ENCODE measurements around the gene SEC23IP.

SEC23IP gene

DNA sequence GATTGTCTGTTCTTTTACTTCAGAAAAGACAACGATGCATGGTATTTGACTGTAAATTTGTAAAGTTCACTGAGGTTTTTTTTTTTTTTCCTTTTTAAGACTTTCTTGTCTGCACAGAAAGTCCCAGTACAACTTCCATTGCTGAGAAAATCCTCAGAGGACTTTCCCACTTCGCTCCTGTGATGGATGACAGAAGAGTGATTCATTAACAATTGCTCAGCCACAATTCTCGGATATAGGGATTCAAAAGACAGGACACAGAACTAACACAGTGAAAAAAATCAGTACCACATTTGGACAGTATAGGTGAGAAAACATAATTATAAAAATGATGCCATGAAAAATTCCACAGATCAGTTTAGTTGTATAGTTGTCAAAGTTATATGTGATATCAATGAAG, 48.0 kb downstream of the SEC23IP start:
- no peak for DNase-seq (ENCODE audit: low read depth)

- no peak for DNase-seq (ENCODE audit: low read depth)
These were observed 50.4 kb downstream of the SEC23IP start for GRCh38 chr10:119942973-119943372.

GRCh38 chr10:119945805-119946204, 53.3 kb downstream of the SEC23IP start:
- DNase-seq (ENCODE audit: low read depth), result no peak

GRCh38 chr10:119947300-119947699, 54.8 kb downstream of the SEC23IP start:
- no peak for DNase-seq (ENCODE audit: low read depth)

- no peak for DNase-seq (ENCODE audit: low read depth)
These were observed 64.9 kb downstream of the SEC23IP start for GRCh38 chr10:119957451-119957850.

- no peak for DNase-seq (ENCODE audit: low read depth)
These were observed 70.3 kb downstream of the SEC23IP start for GRCh38 chr10:119962837-119963236.

DNA sequence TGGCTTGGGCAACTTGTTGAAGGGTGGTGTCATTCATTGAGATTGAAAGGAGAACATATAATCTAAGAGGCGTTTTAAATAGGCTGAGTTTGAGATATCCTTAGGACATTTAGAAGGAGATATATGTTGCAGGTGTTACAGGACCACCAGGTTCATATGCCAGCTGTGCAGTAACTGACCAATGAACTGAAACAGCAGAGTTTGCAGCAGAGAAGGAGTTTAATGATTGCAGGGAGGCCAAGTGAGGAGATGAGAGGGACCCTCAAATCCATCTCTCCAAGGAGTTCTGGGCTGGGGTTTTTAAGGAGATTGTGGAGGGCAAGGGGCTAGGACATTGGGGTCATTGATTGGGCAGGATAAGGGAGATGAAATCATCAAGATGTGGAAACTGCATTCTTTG, 74.5 kb downstream of the SEC23IP start:
- no peak for DNase-seq (ENCODE audit: low read depth)

GRCh38 chr10:119969609-119970008, 77.1 kb downstream of the SEC23IP start:
- no peak for DNase-seq (ENCODE audit: low read depth)

GRCh38 chr10:119970107-119970506, 77.6 kb downstream of the SEC23IP start:
- DNase-seq (ENCODE audit: low read depth), result no peak

GRCh38 chr10:119970963-119971362, 78.4 kb downstream of the SEC23IP start:
- DNase-seq (ENCODE audit: low read depth), result no peak

GRCh38 chr10:119973281-119973680, 80.8 kb downstream of the SEC23IP start:
- no peak for DNase-seq (ENCODE audit: low read depth)

DNA sequence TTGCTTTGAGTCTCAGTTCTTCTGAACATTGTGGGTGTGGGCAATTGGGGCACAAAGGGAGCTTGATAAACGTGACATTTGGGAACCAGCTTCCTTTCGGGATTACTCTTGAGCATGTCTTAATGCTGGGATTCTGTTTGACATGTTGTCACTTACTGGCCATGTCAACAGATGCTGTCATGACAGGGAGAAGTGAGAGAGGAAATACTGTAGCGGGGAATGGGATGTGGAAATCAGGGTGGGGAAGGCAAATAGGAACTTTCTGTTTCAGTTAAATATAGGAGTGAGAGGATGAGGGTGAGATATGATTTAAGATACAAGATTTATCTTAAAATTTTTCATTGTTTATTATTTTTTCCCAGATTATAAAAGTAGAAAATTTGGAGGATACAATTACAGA, 83.9 kb downstream of the SEC23IP start:
- no peak for DNase-seq (ENCODE audit: low read depth)

- no peak for DNase-seq (ENCODE audit: low read depth)
These were observed 88.6 kb downstream of the SEC23IP start for GRCh38 chr10:119980956-119981750.

DNA sequence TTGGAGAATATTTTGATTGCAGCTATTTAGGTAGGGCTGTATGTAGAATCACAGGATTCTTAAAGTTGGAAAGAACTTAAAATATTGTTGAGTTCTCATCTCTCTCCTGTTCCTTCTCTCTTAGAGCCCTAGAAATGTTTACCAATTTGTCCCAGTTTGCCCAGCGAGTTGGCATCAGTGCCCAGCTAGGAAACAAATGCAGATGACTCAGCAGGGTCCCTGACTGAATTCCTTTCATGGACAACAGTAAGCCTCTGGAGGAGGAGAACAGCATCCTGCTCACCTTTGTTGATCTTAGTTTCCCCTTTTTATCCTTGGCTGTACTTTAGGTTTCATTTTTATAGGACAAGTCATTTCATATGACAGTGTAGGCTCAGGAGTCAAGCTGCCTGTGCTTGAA, 89.3 kb downstream of the SEC23IP start:
- no peak for DNase-seq (ENCODE audit: low read depth)

GRCh38 chr10:119988333-119988732, 95.8 kb downstream of the SEC23IP start:
- no peak for DNase-seq (ENCODE audit: low read depth)

DNA sequence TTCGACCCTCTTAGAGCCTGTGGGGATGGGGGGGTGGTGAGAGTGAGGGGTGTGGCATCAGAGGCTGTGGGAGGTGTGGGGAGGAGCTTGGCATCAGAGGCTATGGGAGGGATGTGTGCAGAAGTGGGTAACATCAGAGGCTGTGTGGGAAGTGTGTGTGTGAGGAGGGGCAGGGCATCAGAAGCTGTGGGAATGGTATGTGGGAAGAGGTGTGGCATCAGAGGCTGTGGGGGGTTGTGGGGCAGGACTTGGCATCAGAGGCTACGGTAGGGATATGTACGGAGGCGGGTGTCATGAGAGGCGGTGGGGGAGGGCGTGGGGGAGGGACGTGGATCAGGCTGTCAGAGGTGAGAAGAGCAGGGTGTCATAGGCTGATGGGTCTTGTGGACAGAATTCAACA, 97.4 kb downstream of the SEC23IP start:
- DNase-seq (ENCODE audit: low read depth), result no peak

DNA sequence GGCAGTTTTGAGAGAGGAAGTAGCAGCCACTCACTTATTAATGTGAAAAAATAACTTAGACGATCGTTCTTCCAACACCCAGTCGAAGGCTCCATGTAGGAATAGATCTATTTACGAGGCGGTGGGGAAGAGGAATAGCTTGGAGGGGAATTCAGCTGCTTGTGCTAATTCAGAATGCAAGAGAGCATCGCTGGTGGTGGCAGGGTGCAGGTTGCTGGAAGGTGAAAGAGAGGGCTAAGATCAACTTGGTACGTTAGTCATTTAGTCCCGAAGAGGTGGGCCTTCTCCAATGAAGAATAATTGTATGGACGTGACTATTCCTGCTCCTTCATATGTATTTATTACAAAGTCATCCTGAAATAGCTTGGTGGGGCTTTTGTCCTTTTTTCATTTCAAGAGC, 98.5 kb downstream of the SEC23IP start:
- DNase-seq (ENCODE audit: low read depth), result no peak

- no peak for DNase-seq (ENCODE audit: low read depth)
These were observed 99.3 kb downstream of the SEC23IP start for GRCh38 chr10:119991816-119992215.
